SK-N-SH (cell line): ENCODE results near the gene STK16. TPM values are rescaled to one million over a fixed set of nuclear protein-coding genes. Genes with fewer than 3 reads are reported as not detected.

Experiments
- CTCF ChIA-PET: fragments of 300-600, 350-600 bp; formaldehyde crosslinking; extraction: SDS; loops from one replicate; lab custom pipeline; 2021; lab: Yijun Ruan, JAX
- POLR2A ChIA-PET: fragments of 350-600 bp; sonication (Branson Sonifier 250); formaldehyde crosslinking; extraction: SDS; loops from one replicate; lab custom pipeline; 2020; ENCODE audit warnings: antibody characterized with exemption, inconsistent platforms; lab: Yijun Ruan, JAX
- DNase-seq: peaks from one replicate; pipeline ENCODE4 v3.0.0; 2012
- H2AFZ ChIP-seq: fragments of 200-600 bp; sonication (generic); 2 replicates; pipeline ENCODE4 v1.8.1; 2016; ENCODE audit warnings: antibody characterized with exemption, mild to moderate bottlenecking, low read depth
- H3F3A ChIP-seq: fragments of 200-600 bp; sonication (generic); replicated peaks from 2 replicates; pipeline ENCODE3; 2016; ENCODE audit warnings: antibody characterized with exemption, mild to moderate bottlenecking; ENCODE audit not compliant: insufficient read depth
- H3K27ac ChIP-seq, 2 experiments: fragments of 200-500 bp in 1 of 2; fragments of 200-600 bp in 1 of 2; sonication (Bioruptor generic) in 1 of 2; sonication (generic), shearing (Covaris generic) in 1 of 2; 2 replicates each; pipeline versions ENCODE4 v1.5.1 to v1.6.1; 2014 to 2016; ENCODE audit warnings: low read depth in 2 of 2, inconsistent platforms in 1 of 2, low read length in 1 of 2, mild to moderate bottlenecking in 1 of 2, mixed read lengths in 1 of 2
- H3K27me3 ChIP-seq: fragments of 200-600 bp; sonication (generic), shearing (Covaris generic); 2 replicates; pipeline ENCODE4 v1.6.1; 2016; ENCODE audit warnings: mixed run types; ENCODE audit not compliant: insufficient read depth
- H3K36me3 ChIP-seq, 2 experiments: fragments of 200-500 bp in 1 of 2; fragments of 200-600 bp in 1 of 2; sonication (Bioruptor generic) in 1 of 2; sonication (generic) in 1 of 2; replicated peaks in 1 of 2; 2 replicates each; pipeline versions ENCODE3 to v1.5.1; 2014 to 2016; ENCODE audit warnings: low read length in 1 of 2, mild to moderate bottlenecking in 1 of 2; ENCODE audit not compliant: insufficient read depth in 2 of 2, control insufficient read depth in 1 of 2
- H3K4me1 ChIP-seq, 2 experiments: fragments of 200-500 bp in 1 of 2; fragments of 200-600 bp in 1 of 2; sonication (Bioruptor generic) in 1 of 2; sonication (generic), shearing (Covaris generic) in 1 of 2; 2 replicates each; pipeline versions ENCODE4 v1.5.1 to v1.6.1; 2014 to 2016; ENCODE audit warnings: low read depth in 1 of 2, low read length in 1 of 2, mixed run types in 1 of 2; ENCODE audit not compliant: insufficient read depth in 2 of 2, control insufficient read depth in 1 of 2
- H3K4me2 ChIP-seq: fragments of 200-600 bp; sonication (generic), shearing (Covaris generic); 2 replicates; pipeline ENCODE4 v1.6.1; 2017; ENCODE audit warnings: mixed run types
- H3K4me3 ChIP-seq, 2 experiments: fragments of 200-500 bp in 1 of 2; fragments of 200-600 bp in 1 of 2; sonication (Bioruptor generic) in 1 of 2; sonication (generic), shearing (Covaris generic) in 1 of 2; 2 replicates each; pipeline versions ENCODE4 v1.5.1 to v1.8.1; 2014 to 2016; ENCODE audit warnings: low read depth in 2 of 2, inconsistent platforms in 1 of 2, low read length in 1 of 2, mild to moderate bottlenecking in 1 of 2, mixed read lengths in 1 of 2, moderate library complexity in 1 of 2
- H3K79me2 ChIP-seq: fragments of 200-600 bp; sonication (generic); 2 replicates; pipeline ENCODE4 v1.8.1; 2017; ENCODE audit warnings: mild to moderate bottlenecking; ENCODE audit not compliant: insufficient read depth
- H3K9ac ChIP-seq: fragments of 200-600 bp; sonication (generic); 2 replicates; pipeline ENCODE4 v1.6.1; 2017; ENCODE audit warnings: mixed run types
- H3K9me2 ChIP-seq: fragments of 200-600 bp; sonication (generic); 2 replicates; pipeline ENCODE4 v1.6.1; 2017; ENCODE audit warnings: mixed run types
- H3K9me3 ChIP-seq: fragments of 200-600 bp; sonication (generic); 2 replicates; pipeline ENCODE4 v1.6.1; 2017; ENCODE audit warnings: mixed run types, mild to moderate bottlenecking, moderate library complexity
- H4K20me1 ChIP-seq: fragments of 200-600 bp; sonication (generic); 2 replicates; pipeline ENCODE4 v1.6.1; 2017; ENCODE audit warnings: mild to moderate bottlenecking, mixed run types; ENCODE audit not compliant: insufficient read depth
- EP300 ChIP-seq, 2 experiments: IDR thresholded peaks; 2 replicates each; pipeline versions ENCODE4 v1.4.0 to v1.6.1; 2012; ENCODE audit warnings: borderline replicate concordance in 1 of 2, low read depth in 1 of 2, low read length in 1 of 2
- EZH2phosphoT487 ChIP-seq: fragments of 200-600 bp; sonication (generic); IDR thresholded peaks from 2 replicates; pipeline ENCODE4 v1.6.1; 2017; ENCODE audit warnings: low read depth, mixed run types, mild to moderate bottlenecking, antibody characterized with exemption, moderate library complexity, borderline replicate concordance
- FOXJ3 ChIP-seq: sonication (generic); formaldehyde crosslinking; IDR thresholded peaks from 2 replicates; pipeline ENCODE4 v1.5.1; 2020; ENCODE audit warnings: mild to moderate bottlenecking, missing genetic modification reagents
- GATA2 ChIP-seq: sonication (generic); formaldehyde crosslinking; IDR thresholded peaks from 2 replicates; pipeline ENCODE4 v1.5.0; 2020; ENCODE audit warnings: mild to moderate bottlenecking, missing genetic modification reagents
- RAD21 ChIP-seq: IDR thresholded peaks from 2 replicates; pipeline ENCODE4 v1.6.1; 2012; ENCODE audit warnings: mild to moderate bottlenecking, low read length
- TAF1 ChIP-seq: IDR thresholded peaks from 2 replicates; pipeline ENCODE4 v1.6.1; 2012; ENCODE audit warnings: low read depth, mild to moderate bottlenecking, low read length, moderate library complexity, borderline replicate concordance
- WGBS: methylation state at CpG from one replicate; pipeline ENCODE4 v1.1.6; 2017; ENCODE audit warnings: low lambda C conversion rate; 5-methylcytosine and 5-hydroxymethylcytosine counted together
- polyA plus RNA-seq, 3 experiments: library from polyadenylated mRNA; depleted of rRNA; stranded (reverse); fragments of >200 nt; gene quantifications; 2 replicates each; pipeline ENCODE4 v1.2.3, GENCODE V29; 2012
- TF ChIP-seq, protein P1 (sequence below): fragments of 200-600 bp; sonication (generic); IDR thresholded peaks from 2 replicates; pipeline ENCODE4 v1.6.1; 2017; ENCODE audit warnings: antibody characterized with exemption, mild to moderate bottlenecking, moderate library complexity
- TF ChIP-seq, protein P2 (sequence below): IDR thresholded peaks from 2 replicates; pipeline ENCODE4 v1.4.0; 2012; ENCODE audit warnings: low read depth
- TF ChIP-seq, protein P3 (sequence below): IDR thresholded peaks from 2 replicates; pipeline ENCODE4; 2012
- TF ChIP-seq, protein P4 (sequence below): fragments of 150-350 bp; IDR thresholded peaks from 2 replicates; pipeline ENCODE4 v1.6.1; 2017; ENCODE audit warnings: antibody characterized with exemption, low read length, low read depth, borderline replicate concordance
- TF ChIP-seq, protein P5 (sequence below): IDR thresholded peaks from 2 replicates; pipeline ENCODE4 v1.4.0; 2012; ENCODE audit warnings: low read depth, borderline replicate concordance

Gene STK16
- polyA plus RNA-seq, 1 of the 3 experiments (the other 2 are of a cell fraction), result 57.6 TPM

DNA sequence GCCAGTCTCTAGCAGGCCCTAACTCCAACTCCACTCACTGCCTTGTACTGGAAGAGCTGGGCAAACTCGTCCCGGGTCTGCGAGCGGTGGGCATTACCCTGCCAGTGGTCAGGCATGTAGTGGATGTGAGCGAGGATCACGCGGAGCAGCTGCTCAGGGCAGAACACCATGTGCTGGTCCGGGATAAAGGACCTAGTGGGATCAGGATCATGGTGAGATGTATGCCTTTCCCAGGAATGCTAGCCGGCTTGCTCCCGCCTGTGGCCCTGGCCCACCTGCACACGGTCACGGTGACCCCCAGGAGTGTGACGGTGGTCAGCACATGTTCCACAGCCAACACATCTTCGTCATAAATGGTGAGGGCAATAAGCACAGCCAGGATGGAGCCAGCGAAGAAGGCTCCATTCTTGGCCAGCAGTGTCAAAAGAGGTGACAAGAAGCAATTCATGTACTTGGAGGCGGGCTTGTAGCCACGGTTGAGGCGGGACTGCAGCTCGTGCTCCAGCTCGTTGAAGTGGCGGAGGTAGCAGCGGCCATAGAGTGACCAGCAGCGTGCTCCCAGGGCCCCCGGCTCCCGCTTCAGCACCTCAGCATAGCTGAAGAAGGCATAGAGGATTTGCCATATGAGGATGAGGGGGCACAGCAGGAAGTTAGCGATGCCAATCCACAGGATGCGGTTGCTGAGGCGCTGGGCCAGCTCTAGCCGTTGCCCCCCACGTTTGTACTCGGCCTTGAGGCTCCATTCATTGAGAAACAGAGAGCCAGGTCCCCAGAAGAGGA, 21.3 kb upstream of the STK16 start:
- POLR2A ChIA-PET, result no interaction called here
- H3K36me3 ChIP-seq, result peaks cover 8 to 46% of the 10 kb centered on the region in 2 experiments

DNA sequence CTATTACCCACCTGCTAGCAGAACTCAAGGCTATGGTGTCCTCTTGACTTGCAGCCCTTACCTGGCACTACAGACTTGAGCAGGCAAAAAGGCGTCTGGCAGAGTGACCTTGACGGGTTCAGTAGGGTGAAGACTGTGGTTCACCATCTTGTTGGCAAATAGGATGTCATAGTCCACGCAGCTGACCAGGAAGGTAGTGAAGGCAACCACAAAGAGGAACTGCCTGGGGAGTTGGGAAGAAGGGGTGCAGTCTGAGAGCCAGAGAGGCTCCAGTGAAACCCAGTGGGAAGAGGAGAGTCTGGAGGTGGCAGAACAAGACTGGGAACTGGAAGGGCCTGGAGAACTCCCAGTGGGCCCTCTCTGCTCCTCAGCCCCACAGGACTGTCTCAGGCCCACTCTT, 19.9 kb upstream of the STK16 start:
- Histone ChIP-seq H3K4me2 (no peak overlapping the region), H4K20me1 (no peaks in the 10 kb centered on the region)
- TF ChIP-seq FOXJ3 (CRISPR knock-in tag), result no peak
- TF ChIP-seq, protein P1, sequence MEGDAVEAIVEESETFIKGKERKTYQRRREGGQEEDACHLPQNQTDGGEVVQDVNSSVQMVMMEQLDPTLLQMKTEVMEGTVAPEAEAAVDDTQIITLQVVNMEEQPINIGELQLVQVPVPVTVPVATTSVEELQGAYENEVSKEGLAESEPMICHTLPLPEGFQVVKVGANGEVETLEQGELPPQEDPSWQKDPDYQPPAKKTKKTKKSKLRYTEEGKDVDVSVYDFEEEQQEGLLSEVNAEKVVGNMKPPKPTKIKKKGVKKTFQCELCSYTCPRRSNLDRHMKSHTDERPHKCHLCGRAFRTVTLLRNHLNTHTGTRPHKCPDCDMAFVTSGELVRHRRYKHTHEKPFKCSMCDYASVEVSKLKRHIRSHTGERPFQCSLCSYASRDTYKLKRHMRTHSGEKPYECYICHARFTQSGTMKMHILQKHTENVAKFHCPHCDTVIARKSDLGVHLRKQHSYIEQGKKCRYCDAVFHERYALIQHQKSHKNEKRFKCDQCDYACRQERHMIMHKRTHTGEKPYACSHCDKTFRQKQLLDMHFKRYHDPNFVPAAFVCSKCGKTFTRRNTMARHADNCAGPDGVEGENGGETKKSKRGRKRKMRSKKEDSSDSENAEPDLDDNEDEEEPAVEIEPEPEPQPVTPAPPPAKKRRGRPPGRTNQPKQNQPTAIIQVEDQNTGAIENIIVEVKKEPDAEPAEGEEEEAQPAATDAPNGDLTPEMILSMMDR, result no peak
- TF ChIP-seq EP300 (IDR thresholded peaks at IDR 0.05; ENCODE audit: borderline replicate concordance in 1 of 2, low read depth in 1 of 2, low read length in 1 of 2), result no peak
- TF ChIP-seq GATA2 (CRISPR knock-in tag), result no peak
- no peak for TF ChIP-seq TAF1
- TF ChIP-seq EZH2phosphoT487, result no peak
- TF ChIP-seq, all 33 proteins: peak for 0
- Histone ChIP-seq H3K79me2 (peaks cover 20% of the 10 kb centered on the region), H3K9me3 (no peaks in the 10 kb centered on the region), H3K9ac (no peak overlapping the region), H3K36me3 (peaks cover 8 to 41% of the 10 kb centered on the region in 2 experiments), H3K27me3 (no peaks in the 10 kb centered on the region), H2AFZ (no peak overlapping the region), H3K4me1 (peaks cover 0 to 13% of the 10 kb centered on the region in 2 experiments; a peak in 1 of 4 replicates), H3K4me3 (no peak overlapping the region), H3K27ac (no peak overlapping the region), H3K9me2 (no peaks in the 10 kb centered on the region), H3F3A (peaks cover 6% of the 10 kb centered on the region)
- WGBS, result 100% methylated on average over 3 of the region's 3 CpGs
- DNase-seq, result no peak
- ChIA-PET CTCF (interaction anchor here (0.6 to 2.1 kb wide), 3 partner anchors 27 to 73 kb away, joined by 3 to 7 read pairs (median 7); no protein-coding TSS in a partner anchor), POLR2A (no interaction called here)

More for the DNA sequence above, 21.3 kb upstream of the STK16 start:
- H3K27me3 ChIP-seq, result no peaks in the 10 kb centered on the region
- peaks cover 5 to 22% of the 10 kb centered on the region in 2 experiments; a peak in 3 of 4 replicates for H3K4me1 ChIP-seq
- no peak overlapping the region for H2AFZ ChIP-seq
- H3K4me2 ChIP-seq, result no peak overlapping the region
- no peak overlapping the region for H3K9ac ChIP-seq
- TF ChIP-seq, protein P2, sequence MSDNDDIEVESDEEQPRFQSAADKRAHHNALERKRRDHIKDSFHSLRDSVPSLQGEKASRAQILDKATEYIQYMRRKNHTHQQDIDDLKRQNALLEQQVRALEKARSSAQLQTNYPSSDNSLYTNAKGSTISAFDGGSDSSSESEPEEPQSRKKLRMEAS, result no peak
- TF ChIP-seq, protein P3, sequence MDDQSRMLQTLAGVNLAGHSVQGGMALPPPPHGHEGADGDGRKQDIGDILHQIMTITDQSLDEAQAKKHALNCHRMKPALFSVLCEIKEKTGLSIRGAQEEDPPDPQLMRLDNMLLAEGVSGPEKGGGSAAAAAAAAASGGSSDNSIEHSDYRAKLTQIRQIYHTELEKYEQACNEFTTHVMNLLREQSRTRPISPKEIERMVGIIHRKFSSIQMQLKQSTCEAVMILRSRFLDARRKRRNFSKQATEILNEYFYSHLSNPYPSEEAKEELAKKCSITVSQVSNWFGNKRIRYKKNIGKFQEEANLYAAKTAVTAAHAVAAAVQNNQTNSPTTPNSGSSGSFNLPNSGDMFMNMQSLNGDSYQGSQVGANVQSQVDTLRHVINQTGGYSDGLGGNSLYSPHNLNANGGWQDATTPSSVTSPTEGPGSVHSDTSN, result no peak
- TF ChIP-seq, protein P4, sequence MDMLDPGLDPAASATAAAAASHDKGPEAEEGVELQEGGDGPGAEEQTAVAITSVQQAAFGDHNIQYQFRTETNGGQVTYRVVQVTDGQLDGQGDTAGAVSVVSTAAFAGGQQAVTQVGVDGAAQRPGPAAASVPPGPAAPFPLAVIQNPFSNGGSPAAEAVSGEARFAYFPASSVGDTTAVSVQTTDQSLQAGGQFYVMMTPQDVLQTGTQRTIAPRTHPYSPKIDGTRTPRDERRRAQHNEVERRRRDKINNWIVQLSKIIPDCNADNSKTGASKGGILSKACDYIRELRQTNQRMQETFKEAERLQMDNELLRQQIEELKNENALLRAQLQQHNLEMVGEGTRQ, result no peak
- TF ChIP-seq, protein P5, sequence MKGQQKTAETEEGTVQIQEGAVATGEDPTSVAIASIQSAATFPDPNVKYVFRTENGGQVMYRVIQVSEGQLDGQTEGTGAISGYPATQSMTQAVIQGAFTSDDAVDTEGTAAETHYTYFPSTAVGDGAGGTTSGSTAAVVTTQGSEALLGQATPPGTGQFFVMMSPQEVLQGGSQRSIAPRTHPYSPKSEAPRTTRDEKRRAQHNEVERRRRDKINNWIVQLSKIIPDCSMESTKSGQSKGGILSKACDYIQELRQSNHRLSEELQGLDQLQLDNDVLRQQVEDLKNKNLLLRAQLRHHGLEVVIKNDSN, result no peak
- TF ChIP-seq RAD21, result no peak
- no peak for TF ChIP-seq EZH2phosphoT487
- H3F3A ChIP-seq, result peaks cover 9% of the 10 kb centered on the region
- no peak for DNase-seq
- H3K79me2 ChIP-seq, result peaks cover 16% of the 10 kb centered on the region
- CTCF ChIA-PET, result interaction anchor here (0.6 to 1.1 kb wide), 3 partner anchors 53 to 71 kb away, joined by 3 to 4 read pairs (median 3); no protein-coding TSS in a partner anchor
- no peaks in the 10 kb centered on the region for H4K20me1 ChIP-seq
- H3K4me3 ChIP-seq, result no peak overlapping the region
- H3K9me2 ChIP-seq, result no peaks in the 10 kb centered on the region
- H3K9me3 ChIP-seq, result no peaks in the 10 kb centered on the region
- no peak overlapping the region for H3K27ac ChIP-seq
- WGBS, result 93% methylated on average over 22 of the region's 31 CpGs
